NCI-H460 (cell line): Measurements from ENCODE around the gene SPSB4. TPM values are rescaled to one million over a fixed set of nuclear protein-coding genes. Genes with fewer than 3 reads are reported as not detected.
A peak's percentile ranks its signal among the peaks of the same experiment; 100 is the strongest.

ENCODE experiments used
- DNase-seq: peaks from one replicate; pipeline ENCODE4 v3.0.0-alpha.2; 2016; ENCODE audit warnings: low read depth; ENCODE audit errors: extremely low read depth
- total RNA-seq: library from RNA; depleted of rRNA; stranded (reverse); fragments of >200 nt; shearing (Covaris generic); gene quantifications from 2 replicates; pipeline ENCODE4 v1.2.3, GENCODE V29; 2014

The SPSB4 gene
- total RNA-seq, 1 experiment from 2014 or later, result 0.10 TPM

- DNase-seq, result no peak
These were observed 42.2 kb downstream of the SPSB4 start for GRCh38 chr3:141093397-141093796.

- DNase-seq, result no peak
These were observed 43.0 kb downstream of the SPSB4 start for GRCh38 chr3:141093971-141094684.

- no peak for DNase-seq
These were observed 43.8 kb downstream of the SPSB4 start for GRCh38 chr3:141094790-141095545.

- DNase-seq, result no peak
These were observed 44.4 kb downstream of the SPSB4 start for GRCh38 chr3:141095546-141095937.

- DNase-seq, result no peak
These were observed 45.0 kb downstream of the SPSB4 start for GRCh38 chr3:141096164-141096563.

- DNase-seq, result no peak
These were observed 45.8 kb downstream of the SPSB4 start for GRCh38 chr3:141096981-141097380.

- no peak for DNase-seq
These were observed 49.0 kb downstream of the SPSB4 start for GRCh38 chr3:141100112-141100511.

GRCh38 chr3:141100531-141101320 lies 49.6 kb downstream of the SPSB4 start:
- no peak for DNase-seq

GRCh38 chr3:141102372-141102771 lies 51.2 kb downstream of the SPSB4 start:
- DNase-seq, result no peak

GRCh38 chr3:141103067-141103466 lies 51.9 kb downstream of the SPSB4 start:
- DNase-seq, result no peak

- no peak for DNase-seq
These were observed 52.4 kb downstream of the SPSB4 start for GRCh38 chr3:141103503-141103902.

- no peak for DNase-seq
These were observed 53.1 kb downstream of the SPSB4 start for GRCh38 chr3:141104151-141104821.

GRCh38 chr3:141105828-141106628 lies 54.9 kb downstream of the SPSB4 start:
- peak; percentile 59 for DNase-seq

- DNase-seq, result no peak
These were observed 55.7 kb downstream of the SPSB4 start for GRCh38 chr3:141106842-141107241.

GRCh38 chr3:141108039-141108438 lies 56.9 kb downstream of the SPSB4 start:
- no peak for DNase-seq

- no peak for DNase-seq
These were observed 58.6 kb downstream of the SPSB4 start for GRCh38 chr3:141109751-141110150.

GRCh38 chr3:141110322-141110721 lies 59.2 kb downstream of the SPSB4 start:
- DNase-seq, result no peak

GRCh38 chr3:141111364-141112155 lies 60.4 kb downstream of the SPSB4 start:
- DNase-seq, result no peak

GRCh38 chr3:141112686-141113297 lies 61.6 kb downstream of the SPSB4 start:
- no peak for DNase-seq
